MCF 10A (cell line): Measurements from ENCODE around the gene FBXW4. TPM values are rescaled to one million over a fixed set of nuclear protein-coding genes. Genes with fewer than 3 reads are reported as not detected.

Experiments
- BruUV-seq: library from RNA; stranded (reverse); fragments of 400-500 nt; replicated peaks from 2 replicates; lab custom pipeline; 2021; lab: Mats Ljungman, UMichigan
- CTCF ChIA-PET: fragments of 300-600 bp; sonication (Branson Sonifier 250); formaldehyde crosslinking; extraction: SDS; loops from one replicate; lab custom pipeline; 2021; ENCODE audit warnings: antibody characterized with exemption, inconsistent platforms; lab: Yijun Ruan, JAX
- POLR2A ChIA-PET: fragments of 300-600, 350-650 bp; sonication (Branson Sonifier 250); formaldehyde crosslinking; extraction: SDS; loops from one replicate; lab custom pipeline; 2020; ENCODE audit warnings: antibody characterized with exemption, inconsistent platforms; lab: Yijun Ruan, JAX
- DNase-seq: peaks from one replicate; pipeline ENCODE4 v3.0.0-alpha.2; 2018; ENCODE audit not compliant: unreplicated experiment
- H3K27ac Mint-ChIP-seq: one replicate; pipeline ENCODE4 v1.8.0; 2022; ENCODE audit warnings: mild to moderate bottlenecking, low read depth, mixed read lengths; ENCODE audit not compliant: unreplicated experiment
- H3K27me3 Mint-ChIP-seq: one replicate; pipeline ENCODE4 v1.8.0; 2022; ENCODE audit warnings: mixed read lengths; ENCODE audit not compliant: insufficient read depth, unreplicated experiment
- H3K36me3 Mint-ChIP-seq: one replicate; pipeline ENCODE4 v1.8.0; 2022; ENCODE audit warnings: mild to moderate bottlenecking, moderate library complexity, mixed read lengths; ENCODE audit not compliant: insufficient read depth, unreplicated experiment
- H3K4me1 Mint-ChIP-seq: one replicate; pipeline ENCODE4 v1.8.0; 2022; ENCODE audit warnings: mixed read lengths; ENCODE audit not compliant: insufficient read depth, unreplicated experiment
- H3K4me3 Mint-ChIP-seq: one replicate; pipeline ENCODE4 v1.8.0; 2022; ENCODE audit warnings: mild to moderate bottlenecking, moderate library complexity, mixed read lengths; ENCODE audit not compliant: unreplicated experiment
- H3K9me3 Mint-ChIP-seq: one replicate; pipeline ENCODE4 v1.8.0; 2022; ENCODE audit warnings: mixed read lengths; ENCODE audit not compliant: unreplicated experiment
- CTCF ChIP-seq: fragments of 200-600 bp; IDR thresholded peaks from one replicate; pipeline ENCODE4 v1.8.0; 2022; ENCODE audit warnings: antibody characterized with exemption, mild to moderate bottlenecking; ENCODE audit not compliant: unreplicated experiment
- intact Hi-C: fragments of 100-400 bp; cut with micrococcal nuclease; formaldehyde crosslinking; loops from 2 replicates; pipeline ENCODE4 v1.14.1; 2022
- total RNA-seq: library from RNA; stranded (reverse); gene quantifications from 2 replicates; pipeline ENCODE4 v1.2.3, GENCODE V29; 2022

The FBXW4 gene
- total RNA-seq, 1 experiment from 2014 or later, result 52.1 TPM

- Mint-ChIP-seq H3K27ac (no peak overlapping the region), H3K4me3 (peak overlapping the region; percentile 72), H3K27me3 (peaks cover 19% of the 10 kb centered on the region), H3K9me3 (no peaks in the 10 kb centered on the region), H3K36me3 (peaks cover 11% of the 10 kb centered on the region), H3K4me1 (peaks cover 5% of the 10 kb centered on the region)
- ChIA-PET CTCF (interaction anchor here (0.5 to 7.7 kb wide), 21 partner anchors 8 to 405 kb away, joined by 3 to 118 read pairs (median 4); no protein-coding TSS in a partner anchor), POLR2A (interaction anchor here (0.6 to 2.2 kb wide), 3 partner anchors 19 to 356 kb away, joined by 3 to 8 read pairs (median 4); partner anchors contain the start of genes DPCD and POLL)
- no peak for TF ChIP-seq CTCF
- intact Hi-C loops, result no loop called here
- BruUV-seq, result no TSS peak
- no peak for DNase-seq
Observed at GRCh38 chr10:101569323-101569621, 125.7 kb downstream of the FBXW4 start.

GRCh38 chr10:101568054-101568745 is 126.8 kb downstream of the FBXW4 start:
- no TSS peak for BruUV-seq
- H3K4me3 Mint-ChIP-seq, result no peak overlapping the region
- CTCF ChIA-PET, result interaction anchor here (0.7 to 7.7 kb wide), 6 partner anchors 31 to 354 kb away, joined by 3 to 118 read pairs (median 4); no protein-coding TSS in a partner anchor

GRCh38 chr10:101567165-101568006 is 127.6 kb downstream of the FBXW4 start:
- peaks cover 19% of the 10 kb centered on the region for H3K27me3 Mint-ChIP-seq
- no peaks in the 10 kb centered on the region for H3K9me3 Mint-ChIP-seq
- peaks cover 6% of the 10 kb centered on the region for H3K36me3 Mint-ChIP-seq
- no peak overlapping the region for H3K4me3 Mint-ChIP-seq
- CTCF ChIA-PET, result interaction anchor here (0.7 to 7.7 kb wide), 5 partner anchors 30 to 353 kb away, joined by 3 to 118 read pairs (median 4); no protein-coding TSS in a partner anchor
- BruUV-seq, result no TSS peak
- POLR2A ChIA-PET, result interaction anchor here (1.6 kb wide), 1 partner anchor 9 kb away, joined by 4 read pairs; no protein-coding TSS in a partner anchor
- no peak for TF ChIP-seq CTCF
- intact Hi-C loops, result no loop called here
- no peak for DNase-seq
- no peak overlapping the region for H3K27ac Mint-ChIP-seq
- H3K4me1 Mint-ChIP-seq, result peaks cover 5% of the 10 kb centered on the region

More at GRCh38 chr10:101568054-101568745, 126.8 kb downstream of the FBXW4 start:
- DNase-seq, result no peak
- Mint-ChIP-seq H3K36me3 (peaks cover 8% of the 10 kb centered on the region), H3K4me1 (peaks cover 5% of the 10 kb centered on the region), H3K9me3 (no peaks in the 10 kb centered on the region), H3K27me3 (peaks cover 19% of the 10 kb centered on the region), H3K27ac (no peak overlapping the region)
- no peak for TF ChIP-seq CTCF
- intact Hi-C loops, result no loop called here
- POLR2A ChIA-PET, result interaction anchor here (1.6 kb wide), 1 partner anchor 10 kb away, joined by 4 read pairs; no protein-coding TSS in a partner anchor
